SK-N-SH treated with all-trans-retinoic acid at 6 μM for 48 hours (cell line): ENCODE measurements around the gene YIF1A.

Source experiments
- BACH2 ChIP-seq: fragments of 250-450 bp; sonication (Bioruptor Pico); IDR thresholded peaks from 2 replicates; pipeline ENCODE4 v1.9.0; 2021; ENCODE audit warnings: mild to moderate bottlenecking, borderline replicate concordance
- OSR1 ChIP-seq: fragments of 250-450 bp; sonication (Bioruptor Pico); IDR thresholded peaks from 2 replicates; pipeline ENCODE4 v1.8.0; 2022; ENCODE audit warnings: moderate library complexity, mild to moderate bottlenecking, inconsistent platforms
- PATZ1 ChIP-seq: fragments of 250-450 bp; sonication (Bioruptor Pico); IDR thresholded peaks from 2 replicates; pipeline ENCODE4 v1.8.0; 2020; ENCODE audit warnings: mild to moderate bottlenecking, moderate library complexity, borderline replicate concordance
- TF ChIP-seq, protein P1 (sequence below): fragments of 250-450 bp; sonication (Bioruptor Pico); IDR thresholded peaks from 2 replicates; pipeline ENCODE4 v1.5.1; 2020; ENCODE audit warnings: low read depth, mild to moderate bottlenecking, moderate library complexity

GRCh38 chr11:66247295-66247694, 41.6 kb downstream of the YIF1A start:
- TF ChIP-seq OSR1: no peak
- TF ChIP-seq BACH2: no peak
- no peak for TF ChIP-seq PATZ1 (CRISPR knock-in tag)
- TF ChIP-seq, protein P1, sequence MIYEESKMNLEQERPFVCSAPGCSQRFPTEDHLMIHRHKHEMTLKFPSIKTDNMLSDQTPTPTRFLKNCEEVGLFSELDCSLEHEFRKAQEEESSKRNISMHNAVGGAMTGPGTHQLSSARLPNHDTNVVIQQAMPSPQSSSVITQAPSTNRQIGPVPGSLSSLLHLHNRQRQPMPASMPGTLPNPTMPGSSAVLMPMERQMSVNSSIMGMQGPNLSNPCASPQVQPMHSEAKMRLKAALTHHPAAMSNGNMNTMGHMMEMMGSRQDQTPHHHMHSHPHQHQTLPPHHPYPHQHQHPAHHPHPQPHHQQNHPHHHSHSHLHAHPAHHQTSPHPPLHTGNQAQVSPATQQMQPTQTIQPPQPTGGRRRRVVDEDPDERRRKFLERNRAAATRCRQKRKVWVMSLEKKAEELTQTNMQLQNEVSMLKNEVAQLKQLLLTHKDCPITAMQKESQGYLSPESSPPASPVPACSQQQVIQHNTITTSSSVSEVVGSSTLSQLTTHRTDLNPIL (CRISPR knock-in tag): no peak
